PFSK-1 (cell line): ENCODE results near the gene FGF19.

Experiments used
- FOXP2 ChIP-seq: optimal IDR thresholded peaks from 2 replicates; pipeline ENCODE3; 2011; ENCODE audit warnings: borderline replicate concordance, control low read depth, inconsistent platforms; ENCODE audit not compliant: insufficient read depth; ENCODE audit errors: extremely low read length, extremely low read depth
- POLR2AphosphoS5 ChIP-seq: IDR thresholded peaks from 2 replicates; pipeline ENCODE4 v1.6.1; 2012; ENCODE audit warnings: low read depth, mild to moderate bottlenecking, control low read depth, low read length, moderate library complexity
- REST ChIP-seq, 2 experiments: IDR thresholded peaks; 2 replicates each; pipeline versions ENCODE4 v1.6.1 to v1.8.0; 2011 to 2012; ENCODE audit warnings: low read depth in 2 of 2, low read length in 2 of 2, control low read depth in 1 of 2, inconsistent platforms in 1 of 2, mild to moderate bottlenecking in 1 of 2, moderate library complexity in 1 of 2; ENCODE audit not compliant: insufficient read depth in 1 of 2
- SIN3A ChIP-seq: IDR thresholded peaks from 2 replicates; pipeline ENCODE4 v1.6.1; 2012; ENCODE audit warnings: mild to moderate bottlenecking, low read length, moderate library complexity, borderline replicate concordance; ENCODE audit not compliant: insufficient read depth
- TAF1 ChIP-seq: IDR thresholded peaks from 2 replicates; pipeline ENCODE4 v1.6.1; 2012; ENCODE audit warnings: low read length, control low read depth, borderline replicate concordance; ENCODE audit not compliant: insufficient read depth

Gene FGF19

GRCh38 chr11:69652999-69653398 is 50.8 kb downstream of the FGF19 start:
- TF ChIP-seq FOXP2 = no peak
- TF ChIP-seq SIN3A = no peak
- TF ChIP-seq TAF1 = no peak
- TF ChIP-seq POLR2AphosphoS5 = no peak; the same call in 1 of the 2 replicates
- no peak for TF ChIP-seq REST (IDR thresholded peaks at IDR 0.05; ENCODE audit: insufficient read depth in 1 of 2, low read depth in 2 of 2, low read length in 2 of 2)

- TF ChIP-seq REST (IDR thresholded peaks at IDR 0.05; ENCODE audit: insufficient read depth in 1 of 2, low read depth in 2 of 2, low read length in 2 of 2) (no peak), TAF1 (no peak), FOXP2 (no peak), SIN3A (no peak), POLR2AphosphoS5 (no peak)
Measured at GRCh38 chr11:69651834-69652620, 51.8 kb downstream of the FGF19 start.

- no peak for TF ChIP-seq FOXP2
- TF ChIP-seq TAF1 = no peak
- no peak for TF ChIP-seq POLR2AphosphoS5
- TF ChIP-seq REST (IDR thresholded peaks at IDR 0.05; ENCODE audit: insufficient read depth in 1 of 2, low read depth in 2 of 2, low read length in 2 of 2) = no peak
- no peak for TF ChIP-seq SIN3A
Measured at GRCh38 chr11:69650832-69651344, 52.9 kb downstream of the FGF19 start.

- TF ChIP-seq REST (IDR thresholded peaks at IDR 0.05; ENCODE audit: insufficient read depth in 1 of 2, low read depth in 2 of 2, low read length in 2 of 2) = no peak
- no peak for TF ChIP-seq FOXP2
- TF ChIP-seq POLR2AphosphoS5 = no peak
- TF ChIP-seq TAF1 = no peak
- no peak for TF ChIP-seq SIN3A
Measured at GRCh38 chr11:69650081-69650831, 53.6 kb downstream of the FGF19 start.
